ENCODE results near the gene SYDE2.
"Not testable (repeated sequence)": the region's sequence is repeated elsewhere in the genome, so short reads cannot be mapped to it uniquely, and the experiment has no call there.

Gene SYDE2, protein sequence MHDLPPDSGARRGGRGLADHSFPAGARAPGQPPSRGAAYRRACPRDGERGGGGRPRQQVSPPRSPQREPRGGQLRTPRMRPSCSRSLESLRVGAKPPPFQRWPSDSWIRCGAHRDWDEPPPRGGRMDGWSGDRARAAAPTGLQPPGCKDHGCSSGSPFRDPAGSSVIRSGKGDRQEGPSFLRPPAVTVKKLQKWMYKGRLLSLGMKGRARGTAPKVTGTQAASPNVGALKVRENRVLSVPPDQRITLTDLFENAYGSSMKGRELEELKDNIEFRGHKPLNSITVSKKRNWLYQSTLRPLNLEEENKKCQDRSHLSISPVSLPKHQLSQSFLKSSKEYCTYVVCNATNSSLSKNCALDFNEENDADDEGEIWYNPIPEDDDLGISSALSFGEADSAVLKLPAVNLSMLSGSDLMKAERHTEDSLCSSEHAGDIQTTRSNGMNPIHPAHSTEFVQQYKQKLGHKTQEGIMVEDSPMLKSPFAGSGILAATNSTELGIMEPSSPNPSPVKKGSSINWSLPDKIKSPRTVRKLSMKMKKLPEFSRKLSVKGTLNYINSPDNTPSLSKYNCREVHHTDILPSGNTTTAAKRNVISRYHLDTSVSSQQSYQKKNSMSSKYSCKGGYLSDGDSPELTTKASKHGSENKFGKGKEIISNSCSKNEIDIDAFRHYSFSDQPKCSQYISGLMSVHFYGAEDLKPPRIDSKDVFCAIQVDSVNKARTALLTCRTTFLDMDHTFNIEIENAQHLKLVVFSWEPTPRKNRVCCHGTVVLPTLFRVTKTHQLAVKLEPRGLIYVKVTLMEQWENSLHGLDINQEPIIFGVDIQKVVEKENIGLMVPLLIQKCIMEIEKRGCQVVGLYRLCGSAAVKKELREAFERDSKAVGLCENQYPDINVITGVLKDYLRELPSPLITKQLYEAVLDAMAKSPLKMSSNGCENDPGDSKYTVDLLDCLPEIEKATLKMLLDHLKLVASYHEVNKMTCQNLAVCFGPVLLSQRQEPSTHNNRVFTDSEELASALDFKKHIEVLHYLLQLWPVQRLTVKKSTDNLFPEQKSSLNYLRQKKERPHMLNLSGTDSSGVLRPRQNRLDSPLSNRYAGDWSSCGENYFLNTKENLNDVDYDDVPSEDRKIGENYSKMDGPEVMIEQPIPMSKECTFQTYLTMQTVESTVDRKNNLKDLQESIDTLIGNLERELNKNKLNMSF

GRCh38 chr1:85200463-85201339 lies at the start of gene SYDE2:
Gene SYDE2, minus strand, starts transcription at chr1:85201016. Its CDS starts 20 bp downstream, at chr1:85200996.
- peak; percentile 79 for DNase-seq

DNA sequence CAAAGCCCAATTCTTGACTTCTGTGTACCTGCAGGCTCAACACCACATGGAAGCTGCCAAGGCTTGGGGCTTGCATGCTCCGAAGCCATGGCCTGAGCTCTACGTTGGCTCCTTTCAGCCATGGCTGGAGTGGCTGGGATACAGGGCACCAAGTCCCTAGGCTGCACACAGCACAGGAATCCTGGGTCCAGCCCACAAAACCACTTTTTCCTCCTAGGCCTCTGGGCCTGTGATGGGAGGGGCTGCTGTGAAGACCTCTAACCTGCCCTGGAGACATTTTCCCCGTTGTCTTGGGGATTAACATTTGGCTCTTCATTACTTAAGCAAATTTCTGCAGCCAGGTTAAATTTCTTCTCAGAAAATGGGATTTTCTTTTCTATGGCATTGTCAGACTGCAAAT lies 48.2 kb upstream of the SYDE2 start:
- not testable (repeated sequence) for DNase-seq

- DNase-seq: no peak
These were observed 45.1 kb upstream of the SYDE2 start for GRCh38 chr1:85245891-85246290.

DNA sequence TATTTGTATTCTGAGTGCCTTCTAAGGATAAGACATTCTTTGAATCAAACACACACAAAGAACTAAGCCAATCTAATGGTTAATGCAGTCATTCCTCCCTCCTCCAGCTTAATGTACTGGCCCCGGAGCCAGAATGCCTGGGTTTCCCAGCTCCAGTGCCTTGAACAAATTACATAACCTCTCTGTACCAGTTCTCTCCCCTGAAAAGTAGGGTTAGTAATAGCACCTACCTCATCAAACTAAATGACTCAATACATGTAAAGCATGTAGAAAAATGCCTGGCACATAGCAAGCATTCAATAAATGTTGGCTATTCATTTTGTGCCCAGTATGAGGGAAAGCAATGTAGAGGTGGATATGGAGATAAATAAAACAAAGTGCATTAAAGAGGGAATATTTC lies 44.6 kb upstream of the SYDE2 start:
- DNase-seq: no peak

DNA sequence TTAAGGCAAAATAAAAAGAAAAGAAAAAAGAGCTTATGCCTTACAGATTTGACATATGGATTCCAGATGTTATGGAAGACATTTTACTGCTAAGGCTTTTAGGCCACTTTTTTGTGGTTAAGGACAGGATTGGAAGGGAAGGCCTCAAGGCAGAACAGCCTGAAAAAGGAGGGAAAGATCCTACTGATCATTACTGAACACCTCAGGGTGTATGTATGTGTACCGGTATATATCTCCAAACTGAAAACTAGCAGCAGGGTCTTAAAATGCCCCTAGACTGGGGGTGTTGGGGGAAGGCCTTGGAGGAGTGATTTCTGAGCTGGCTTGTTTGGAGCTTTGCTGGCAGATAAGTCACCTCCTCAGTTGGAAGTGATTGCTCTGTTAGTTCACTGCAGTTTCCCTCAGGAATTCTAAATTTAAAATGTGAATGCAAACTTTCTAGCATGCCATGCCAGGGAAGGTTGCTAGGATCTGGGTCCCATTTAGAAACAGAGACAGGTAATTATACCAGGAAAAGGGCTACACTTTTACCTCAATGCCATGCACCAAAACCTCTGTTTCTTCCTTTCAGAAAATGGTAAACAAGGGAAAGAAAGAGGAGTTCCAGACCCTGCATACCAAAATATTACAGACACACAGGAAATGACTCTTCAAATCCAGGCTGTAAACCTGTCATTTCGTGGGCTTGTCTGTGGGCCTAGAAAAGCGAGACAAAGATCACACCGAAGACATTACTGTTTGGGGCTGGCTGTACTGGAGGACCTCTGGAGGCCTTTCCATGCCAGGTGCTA lies 43.6 kb upstream of the SYDE2 start:
- no peak for DNase-seq

DNA sequence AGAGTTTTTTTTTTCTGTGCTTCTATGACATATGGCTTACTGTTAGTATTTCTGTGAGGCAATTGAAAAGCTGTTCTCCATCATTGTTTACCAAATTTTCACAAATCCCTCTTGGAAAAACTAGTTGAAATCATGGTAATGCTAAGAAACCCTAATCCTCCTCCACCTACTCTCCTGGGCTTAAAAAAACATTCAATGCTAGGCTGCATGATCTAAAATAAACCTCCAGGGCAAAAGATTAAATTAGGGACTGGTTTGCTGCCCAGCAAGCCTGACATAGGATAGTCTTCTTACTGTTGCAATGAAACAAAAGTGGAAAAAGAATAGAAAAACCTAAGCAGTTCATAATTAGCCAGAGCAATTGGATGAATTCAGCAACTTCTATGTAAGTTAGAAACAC lies 42.6 kb upstream of the SYDE2 start:
- no peak for DNase-seq

GRCh38 chr1:85240643-85241042 lies 39.8 kb upstream of the SYDE2 start:
- no peak for DNase-seq

GRCh38 chr1:85240174-85240601 lies 39.4 kb upstream of the SYDE2 start:
- DNase-seq: peak; percentile 30

DNA sequence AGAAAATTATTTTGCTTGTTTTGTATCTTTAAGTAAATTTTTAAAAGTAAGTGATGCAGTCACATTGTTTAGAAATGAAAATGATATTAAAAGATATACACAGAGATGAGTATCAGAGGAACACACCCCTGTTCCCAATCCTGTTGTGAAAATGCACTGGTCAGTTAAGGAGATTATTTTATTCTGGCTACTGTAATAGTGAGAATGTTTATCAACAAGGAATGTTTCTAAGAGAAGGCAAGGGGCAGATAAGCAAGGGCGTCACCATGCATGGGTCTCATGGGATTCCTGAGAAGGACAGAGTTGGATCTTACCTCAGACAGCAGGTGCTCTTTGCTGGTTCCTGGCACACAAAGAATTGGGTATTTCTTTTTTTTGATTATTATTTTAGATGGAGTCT lies 36.8 kb upstream of the SYDE2 start:
- DNase-seq: no peak

DNA sequence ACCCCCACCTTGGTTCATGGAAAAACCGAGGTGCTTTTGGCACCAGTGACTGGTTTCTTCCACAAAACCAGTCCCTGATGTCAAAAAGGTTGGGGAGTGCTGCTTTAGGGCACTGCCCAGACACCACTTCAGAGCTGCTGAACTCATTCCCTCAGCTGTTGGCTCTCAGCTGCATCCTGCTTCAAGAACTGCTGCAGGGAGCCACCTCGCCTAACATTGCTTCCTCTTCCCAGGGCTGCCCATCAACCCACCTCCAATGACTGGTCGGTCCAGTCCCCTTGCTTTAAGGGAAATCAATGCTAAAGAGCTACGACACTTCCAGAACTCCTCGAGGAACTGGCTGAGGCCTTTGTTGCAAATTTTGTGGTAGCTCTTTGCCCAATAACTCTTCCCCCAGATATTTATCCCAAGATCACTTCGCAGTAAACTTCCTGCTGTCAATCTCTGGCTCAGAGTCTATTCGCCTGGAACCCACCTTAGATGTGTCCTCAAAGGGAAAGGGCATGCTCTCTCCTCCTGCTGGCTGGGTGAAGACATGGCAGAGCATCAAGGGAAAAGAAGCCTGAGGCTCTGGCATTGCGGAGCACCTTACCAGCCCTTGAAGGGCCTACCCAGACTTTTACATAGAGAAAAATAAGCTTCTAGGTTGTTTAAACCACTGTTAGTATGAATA lies 29.6 kb upstream of the SYDE2 start:
- DNase-seq: no peak

- no peak for DNase-seq
These were observed 28.8 kb upstream of the SYDE2 start for GRCh38 chr1:85229574-85230097.

- DNase-seq: no peak
These were observed 28.2 kb upstream of the SYDE2 start for GRCh38 chr1:85228972-85229371.

DNA sequence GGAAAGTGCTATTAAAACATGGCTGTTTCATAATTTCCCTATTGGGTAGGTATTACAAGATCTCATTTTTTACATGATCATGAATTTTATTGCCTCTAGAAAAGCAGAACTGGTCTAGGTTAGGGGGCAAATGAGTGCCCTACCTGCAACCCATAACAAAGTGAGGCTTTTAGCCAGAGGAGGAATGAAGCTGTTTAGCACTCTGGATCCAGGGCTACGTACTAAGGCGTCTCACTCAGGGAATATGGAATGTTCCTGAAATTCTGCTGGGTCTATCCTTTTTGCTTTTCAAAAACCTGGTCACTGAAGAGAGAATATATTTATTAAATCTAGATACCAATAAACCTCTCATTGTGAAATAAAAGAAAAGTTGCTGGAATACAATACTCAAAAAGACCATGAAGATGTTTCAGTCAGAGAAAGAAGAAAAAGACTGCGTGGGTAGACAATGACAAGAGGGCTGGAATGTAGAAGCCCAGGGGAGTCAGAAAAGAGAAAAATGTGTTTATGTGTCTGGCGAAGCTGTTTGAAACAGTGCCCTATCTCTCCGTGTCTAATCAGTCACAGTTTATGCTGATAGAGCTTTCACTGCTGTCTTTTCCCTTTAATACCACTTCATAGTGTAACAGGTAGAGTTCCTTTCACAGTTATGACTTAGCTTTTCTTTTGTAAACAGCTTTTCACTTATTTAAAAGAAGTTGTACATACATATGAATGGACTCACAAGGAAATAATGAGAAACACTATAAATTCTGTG lies 25.0 kb upstream of the SYDE2 start:
- DNase-seq: no peak

- no peak for DNase-seq
These were observed 24.2 kb upstream of the SYDE2 start for GRCh38 chr1:85224734-85225623.

- DNase-seq: no peak
These were observed 23.5 kb upstream of the SYDE2 start for GRCh38 chr1:85224295-85224694.

- no peak for DNase-seq
These were observed 22.5 kb upstream of the SYDE2 start for GRCh38 chr1:85223334-85223733.

- DNase-seq: no peak
These were observed 20.0 kb upstream of the SYDE2 start for GRCh38 chr1:85220756-85221201.

- DNase-seq: no peak
These were observed 19.2 kb upstream of the SYDE2 start for GRCh38 chr1:85219853-85220610.
